ENCODE results near the gene CDH3.

DNA sequence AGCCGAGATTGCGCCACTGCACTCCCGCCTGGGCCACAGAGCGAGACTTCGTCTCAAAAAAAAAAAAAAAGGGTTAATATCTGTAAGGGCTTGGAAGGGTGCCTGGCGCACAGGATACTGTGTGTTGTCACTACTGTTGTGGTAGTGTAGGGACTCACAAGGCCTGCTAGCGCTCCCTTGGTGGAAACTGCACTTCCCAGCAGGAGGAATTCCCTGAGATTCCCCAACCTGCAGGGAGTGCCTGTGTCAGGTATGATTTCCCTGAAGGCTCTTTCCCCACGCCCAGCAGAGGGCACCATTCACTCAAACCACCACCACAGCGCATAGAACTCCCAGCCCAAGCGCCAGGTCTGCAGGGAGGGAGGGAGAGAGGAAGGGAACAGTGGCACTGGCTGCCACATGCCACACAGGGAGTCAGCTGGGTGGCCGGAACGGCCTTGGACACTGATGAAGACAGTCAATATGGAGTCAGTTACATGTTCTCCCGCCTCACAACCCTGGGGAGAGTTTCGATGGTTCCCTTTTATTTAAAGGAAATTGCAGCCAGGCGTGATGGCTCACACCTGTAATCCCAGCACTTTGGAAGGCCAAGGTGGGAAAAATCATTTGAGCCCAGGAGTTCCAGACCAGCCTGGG, 59.2 kb downstream of the CDH3 start:
- no peak for TF ChIP-seq CHD4 (IDR thresholded peaks at IDR 0.05)
- peak; percentile 94 for TF ChIP-seq SMC3 (IDR thresholded peaks at IDR 0.05; ENCODE audit: borderline replicate concordance, low read length)
- no peak for TF ChIP-seq NFYB (IDR thresholded peaks at IDR 0.05; ENCODE audit: insufficient read depth, low read depth, low read length)
- TF ChIP-seq POLR2A (IDR thresholded peaks at IDR 0.05; ENCODE audit: low read depth, low read length): no peak
- no peak for TF ChIP-seq HDAC2 (IDR thresholded peaks at IDR 0.05)
- peak; percentile 82 to 89 (median 87) for TF ChIP-seq CTCF (IDR thresholded peaks at IDR 0.05 in 2 of 3, conservative IDR thresholded peaks at IDR 0.05 in 1 of 3; ENCODE audit: control insufficient read depth in 2 of 3, extremely low read depth in 1 of 3, insufficient read depth in 1 of 3, low read depth in 3 of 3, low read length in 3 of 3)
